NCI-H1436 (cell line): ENCODE data around the gene FN3KRP.
"Not testable (repeated sequence)": the region's sequence is repeated elsewhere in the genome, so short reads cannot be mapped to it uniquely, and the experiment has no call there.

Experiments
- DNase-seq: peaks from one replicate; lab custom pipeline; 2025; lab: John Stamatoyannopoulos, UW

The FN3KRP gene

GRCh38 chr17:82743344-82744219, 27.1 kb downstream of the FN3KRP start:
- DNase-seq: no peak

DNA sequence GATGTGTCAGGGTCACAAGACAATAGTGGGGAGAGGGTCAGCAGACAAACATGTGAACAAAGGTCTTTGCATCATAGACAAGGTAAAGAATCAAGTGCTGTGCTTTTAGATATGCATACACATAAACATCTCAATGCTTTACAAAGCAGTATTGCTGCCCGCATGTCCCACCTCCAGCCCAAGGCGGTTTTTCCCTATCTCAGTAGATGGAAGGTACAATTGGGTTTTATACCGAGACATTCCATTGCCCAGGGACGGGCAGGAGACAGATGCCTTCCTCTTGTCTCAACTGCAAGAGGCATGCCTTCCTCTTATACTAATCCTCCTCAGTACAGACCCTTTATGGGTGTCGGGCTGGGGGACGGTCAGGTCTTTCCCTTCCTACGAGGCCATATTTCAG, 28.2 kb downstream of the FN3KRP start:
- DNase-seq: not testable (repeated sequence)

DNA sequence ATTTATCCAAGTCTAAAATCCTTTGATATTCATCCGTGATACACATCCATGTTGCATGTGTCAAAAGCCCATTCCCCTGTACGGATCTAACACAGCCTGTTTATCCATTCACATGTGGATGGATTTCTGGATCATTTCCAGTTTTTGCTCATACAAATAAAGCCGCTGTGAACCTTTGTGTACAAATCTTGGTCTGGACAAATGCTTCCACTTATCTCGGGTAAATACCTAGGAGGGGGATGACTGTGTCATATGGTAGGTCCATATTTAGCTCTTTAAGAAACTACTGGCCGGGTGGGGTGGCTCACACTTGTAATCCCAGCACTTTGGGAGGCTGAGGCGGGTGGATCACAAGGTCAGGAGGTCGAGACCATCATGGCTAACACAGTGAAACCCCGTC, 29.0 kb downstream of the FN3KRP start:
- DNase-seq: no peak

GRCh38 chr17:82748756-82749155, 32.2 kb downstream of the FN3KRP start:
- DNase-seq: no peak

DNA sequence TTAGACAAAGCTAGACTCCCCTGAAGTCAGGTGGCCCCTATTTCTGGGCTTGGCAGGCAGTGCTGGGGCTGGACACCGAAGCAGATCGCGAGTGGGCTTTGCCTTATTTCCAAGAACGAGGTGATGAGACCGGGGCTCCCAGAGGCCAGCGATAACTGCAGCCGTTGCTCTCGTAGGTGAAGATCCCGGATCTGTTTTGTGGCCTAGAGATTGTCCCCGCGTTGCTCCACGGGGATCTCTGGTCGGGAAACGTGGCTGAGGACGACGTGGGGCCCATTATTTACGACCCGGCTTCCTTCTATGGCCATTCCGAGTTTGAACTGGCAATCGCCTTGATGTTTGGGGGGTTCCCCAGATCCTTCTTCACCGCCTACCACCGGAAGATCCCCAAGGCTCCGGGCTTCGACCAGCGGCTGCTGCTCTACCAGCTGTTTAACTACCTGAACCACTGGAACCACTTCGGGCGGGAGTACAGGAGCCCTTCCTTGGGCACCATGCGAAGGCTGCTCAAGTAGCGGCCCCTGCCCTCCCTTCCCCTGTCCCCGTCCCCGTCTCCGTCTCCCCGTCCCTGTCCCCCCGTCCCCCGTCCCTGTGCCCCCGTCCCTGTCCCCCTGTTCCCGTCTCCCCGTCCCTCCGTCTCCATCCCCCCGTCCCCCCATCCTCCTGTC, 33.9 kb downstream of the FN3KRP start:
- no peak for DNase-seq

DNA sequence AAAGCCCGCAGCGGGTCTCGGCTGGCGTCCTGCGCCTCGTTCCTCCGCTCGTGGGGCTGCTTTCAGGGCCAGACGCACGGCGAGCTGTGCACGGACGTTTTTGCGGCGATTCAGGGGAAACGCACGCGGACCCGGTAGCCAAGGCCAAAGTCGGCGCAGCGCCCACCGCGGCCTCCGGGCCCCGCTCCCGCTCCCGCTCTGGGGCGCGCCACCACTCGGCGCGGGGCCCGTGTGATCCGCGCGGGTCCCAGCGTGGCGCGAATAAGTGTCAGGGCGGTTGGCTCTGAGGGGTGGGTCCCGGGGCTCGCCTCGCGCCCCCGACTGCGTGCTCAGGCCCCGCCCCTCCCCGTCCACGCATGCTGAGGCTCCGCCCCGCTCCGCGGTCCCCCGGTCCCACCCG, 34.7 kb downstream of the FN3KRP start:
- DNase-seq: no peak

DNA sequence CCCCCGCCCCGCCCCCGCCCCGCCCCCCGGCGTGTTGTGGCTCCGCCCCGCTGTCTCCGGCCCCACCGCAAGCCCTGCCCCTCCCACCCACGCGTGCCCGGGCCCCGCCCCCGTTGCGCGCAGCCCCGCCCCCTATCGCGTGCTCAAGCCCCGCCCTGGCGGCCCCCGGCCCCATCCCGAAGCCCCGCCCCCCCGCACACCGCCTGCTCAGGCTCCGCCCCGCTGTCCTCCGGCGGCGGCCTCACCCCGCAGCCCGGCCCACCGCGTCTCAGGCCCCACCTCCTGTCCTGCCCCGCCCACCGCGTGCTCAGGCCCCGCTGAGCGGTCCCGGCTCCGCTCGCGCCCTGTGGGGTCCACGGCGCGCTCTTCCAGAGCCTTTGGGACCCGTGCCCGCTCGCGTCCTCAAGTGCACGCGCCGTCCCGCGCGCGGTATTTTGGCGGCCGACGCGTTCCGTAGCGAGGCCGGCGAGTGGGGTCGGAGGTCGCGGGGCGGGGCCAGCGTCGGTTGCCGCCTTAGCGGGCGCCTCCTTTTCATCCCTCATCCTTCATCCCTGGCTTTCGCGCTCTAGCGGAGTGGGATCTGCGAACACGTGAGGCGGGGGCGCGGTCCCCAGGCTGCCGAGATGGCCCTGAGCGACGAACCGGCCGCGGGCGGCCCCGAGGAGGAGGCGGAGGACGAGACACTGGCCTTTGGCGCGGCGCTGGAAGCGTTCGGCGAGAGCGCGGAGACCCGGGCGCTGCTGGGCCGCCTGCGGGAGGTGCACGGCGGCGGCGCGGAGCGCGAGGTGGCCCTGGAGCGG, 35.3 kb downstream of the FN3KRP start, which contains the start of gene TBCD:
TBCD (plus strand) TSS at position 495 of the 800 bp plus-strand sequence; CDS start at position 624, 129 bp downstream.
- DNase-seq: peak; percentile 96

DNA sequence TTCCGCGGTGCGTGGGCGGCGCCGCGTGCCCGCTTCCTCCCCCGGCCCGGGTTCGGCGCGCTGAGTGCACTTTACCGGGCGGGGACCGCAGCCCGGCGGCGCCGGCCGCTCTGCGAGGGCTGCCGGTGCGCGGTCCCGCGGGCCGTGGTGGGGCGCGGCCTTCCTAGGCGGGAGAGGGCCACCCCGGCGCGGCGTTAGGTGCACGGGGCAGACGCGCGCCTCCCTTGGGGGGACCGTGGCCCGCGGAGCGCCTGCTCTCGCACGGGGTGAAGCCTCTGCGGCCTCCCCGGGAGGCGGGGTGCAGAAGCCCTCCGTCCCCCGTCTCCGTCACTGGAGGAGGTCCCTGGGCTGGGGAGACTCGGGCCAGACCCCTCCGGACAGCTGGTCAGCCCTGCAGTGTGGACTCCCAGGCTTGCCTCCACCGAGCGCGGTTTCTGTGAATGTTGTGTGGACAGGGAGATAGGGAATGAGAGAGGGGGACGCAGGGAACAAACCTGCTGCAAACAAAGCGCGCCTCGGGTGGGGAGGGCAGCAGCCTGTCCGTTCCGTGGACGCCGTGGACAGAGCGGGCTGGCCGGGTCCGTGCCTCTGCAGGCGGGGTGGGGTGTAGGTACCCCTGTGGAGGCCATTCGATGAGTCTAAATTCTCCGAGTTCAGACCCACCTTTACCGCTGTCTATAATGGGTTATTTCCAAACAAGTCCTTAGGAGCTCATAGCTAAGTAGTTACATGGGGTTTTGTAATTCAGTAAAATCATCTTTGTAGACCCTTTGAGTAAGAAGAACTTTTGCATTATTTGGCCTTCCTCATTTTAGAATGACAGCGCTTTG, 36.1 kb downstream of the FN3KRP start:
- peak; percentile 23 for DNase-seq

DNA sequence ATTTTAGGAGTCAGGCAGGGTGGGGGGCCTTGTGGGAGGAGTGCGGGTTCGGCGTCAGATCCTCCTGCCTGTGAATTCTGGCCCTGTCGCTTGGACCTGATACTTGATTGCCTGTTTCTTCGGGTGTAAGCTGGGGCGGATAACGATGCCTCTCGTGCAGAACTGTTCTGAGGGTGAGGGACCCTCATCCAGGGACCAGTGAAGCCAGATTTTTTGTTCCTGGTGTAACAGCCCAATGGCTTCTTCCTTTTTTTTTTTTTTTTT, 36.6 kb downstream of the FN3KRP start:
- DNase-seq: no peak

DNA sequence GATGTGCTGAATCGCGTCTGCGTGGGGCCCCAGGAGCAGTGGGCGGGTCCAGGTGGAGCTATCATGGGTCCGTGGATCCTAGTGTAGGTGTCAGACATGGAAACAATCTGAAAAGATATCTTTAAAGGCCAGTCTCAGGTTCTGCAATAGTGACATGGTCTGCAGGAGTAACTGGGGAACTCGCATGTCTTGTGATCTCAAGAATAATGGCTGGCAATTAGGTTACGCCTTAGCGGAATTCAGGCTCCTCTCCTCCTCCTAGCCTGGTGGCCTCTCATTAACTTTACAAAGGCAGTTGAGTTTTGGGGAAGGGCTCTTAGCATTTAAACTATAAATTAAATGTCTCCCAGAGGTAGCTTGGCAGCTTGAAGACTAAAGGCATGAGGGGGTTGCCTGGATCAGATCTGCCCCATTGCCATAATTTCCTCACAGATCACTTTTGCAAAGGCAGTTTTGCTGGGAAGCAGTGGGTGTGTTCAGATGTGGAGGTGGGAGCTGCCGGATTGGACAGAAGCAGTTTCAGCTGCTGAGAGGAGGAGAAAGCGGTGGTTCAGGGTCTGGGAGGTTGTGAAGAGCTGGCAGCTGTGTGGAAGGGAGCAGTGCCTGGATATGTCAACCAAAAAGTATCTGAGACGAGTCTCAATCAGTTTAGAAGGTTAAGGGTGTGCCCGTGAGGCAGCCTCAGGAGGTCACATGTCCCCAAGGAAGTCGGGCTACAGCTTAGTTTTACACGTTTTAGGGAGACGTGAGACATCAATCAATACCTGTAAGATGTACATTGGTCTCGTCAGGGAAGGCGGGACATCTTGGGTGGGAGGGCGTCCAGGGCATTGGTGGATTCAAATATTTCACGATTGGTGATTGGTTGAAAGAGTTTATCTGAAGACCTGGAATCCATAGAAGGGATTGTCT, 38.0 kb downstream of the FN3KRP start:
- peak; percentile 60 for DNase-seq

- no peak for DNase-seq
Observed at GRCh38 chr17:82756166-82756565, 39.7 kb downstream of the FN3KRP start.

DNA sequence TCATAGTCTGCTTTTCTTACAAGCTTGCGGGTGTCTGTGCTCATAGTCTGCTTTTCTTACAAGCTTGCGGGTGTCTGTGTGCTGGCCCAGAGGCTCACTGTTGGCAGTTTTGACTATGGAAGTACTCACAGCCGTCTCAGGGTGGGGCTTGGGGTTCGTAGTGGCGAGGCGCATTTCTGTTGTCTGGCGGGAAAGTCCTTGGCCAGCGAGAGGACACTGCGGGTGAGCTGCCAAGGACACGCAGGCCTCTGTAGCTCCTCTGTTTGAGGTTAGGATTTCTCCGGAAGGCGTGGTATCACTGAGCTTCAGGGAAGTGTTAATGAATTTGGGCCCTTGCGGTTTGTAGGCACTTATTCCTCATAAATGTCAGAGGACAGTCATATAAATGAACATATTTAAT, 48.9 kb downstream of the FN3KRP start:
- DNase-seq: no peak

GRCh38 chr17:82767041-82767754, 50.7 kb downstream of the FN3KRP start:
- DNase-seq: peak; percentile 24

DNA sequence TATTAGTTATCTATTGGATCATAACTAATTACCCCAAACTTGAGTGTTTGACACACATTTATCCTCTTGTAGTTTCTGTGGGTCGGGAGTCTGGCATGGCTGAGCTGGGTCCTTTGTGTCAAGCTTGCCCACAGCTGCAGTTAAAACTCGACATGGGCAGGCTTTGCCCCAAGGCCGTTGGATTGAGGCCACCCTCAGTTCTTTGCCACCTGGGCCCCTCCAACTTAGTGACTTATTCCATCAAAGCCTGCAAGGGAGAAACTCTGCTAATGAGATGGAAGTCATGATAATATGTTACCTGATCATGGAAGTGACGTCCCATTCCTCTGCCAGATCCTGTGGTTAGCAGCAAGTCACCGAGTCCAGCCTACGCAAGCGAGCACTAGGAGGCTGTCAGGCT, 52.5 kb downstream of the FN3KRP start:
- DNase-seq: no peak

- no peak for DNase-seq
Observed at GRCh38 chr17:82772026-82772425, 55.5 kb downstream of the FN3KRP start.

GRCh38 chr17:82774456-82774855, 58.0 kb downstream of the FN3KRP start:
- DNase-seq: not testable (repeated sequence)

DNA sequence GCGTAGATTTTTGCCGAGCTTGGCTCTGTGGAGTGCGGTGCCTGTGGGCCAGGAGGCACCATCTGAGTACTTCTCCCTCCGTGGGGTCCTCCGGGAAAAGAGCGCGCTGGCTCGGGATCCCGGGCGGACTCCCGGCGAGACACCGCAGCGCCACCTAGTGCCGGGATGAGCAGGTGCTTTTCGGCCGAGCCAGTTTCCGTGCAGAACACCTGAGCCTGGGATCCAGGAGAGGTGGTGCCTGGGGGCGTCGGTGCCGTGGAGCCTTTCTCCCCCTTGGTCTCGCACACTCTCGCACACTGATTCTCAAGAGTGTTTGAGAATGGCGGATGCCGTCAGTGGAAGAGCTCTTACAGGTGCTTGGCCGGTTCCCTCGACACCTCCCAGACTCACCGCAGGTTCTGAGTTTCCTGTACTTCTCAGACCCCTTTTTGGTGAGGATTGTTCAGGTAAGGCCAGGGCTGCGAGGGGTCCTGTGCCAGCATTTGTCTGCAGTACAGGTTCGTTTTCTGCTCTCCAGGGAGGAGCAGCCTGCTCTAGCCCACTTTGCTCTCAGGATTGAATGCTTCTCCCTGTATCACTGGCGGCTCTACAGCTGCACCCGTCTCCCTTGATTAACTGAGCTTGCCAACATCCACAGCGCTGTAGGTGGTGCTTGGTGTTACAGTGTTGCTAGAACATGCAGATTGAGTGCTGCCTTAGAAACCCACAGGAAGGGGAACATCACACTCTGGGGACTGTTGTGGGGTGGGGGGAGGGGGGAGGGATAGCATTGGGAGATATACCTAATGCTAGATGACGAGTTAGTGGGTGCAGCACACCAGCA, 58.7 kb downstream of the FN3KRP start:
- DNase-seq: peak; percentile 69

DNA sequence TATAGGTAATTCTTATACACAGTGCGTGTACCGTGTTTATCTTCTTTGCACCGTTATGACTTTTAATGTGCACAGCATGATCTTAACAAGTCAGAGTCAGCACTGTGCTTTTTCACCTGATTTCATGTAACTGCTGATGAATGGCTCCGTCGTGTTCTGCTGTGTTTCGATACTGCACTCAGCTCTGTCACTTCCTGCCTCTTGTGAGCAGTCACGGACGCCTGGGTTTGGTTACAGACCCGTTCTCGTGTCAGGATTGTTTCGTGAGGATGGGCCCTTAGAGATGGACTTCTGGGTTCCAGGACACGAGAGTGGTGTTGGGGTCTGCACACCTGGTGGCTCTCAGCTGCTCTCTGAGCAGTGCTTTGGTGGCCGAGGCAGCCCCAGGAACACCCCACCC, 59.9 kb downstream of the FN3KRP start:
- DNase-seq: no peak
